SK-N-SH (cell line): ENCODE data around the gene IZUMO1.

ENCODE experiments used
- CTCF ChIP-seq: fragments of 200-600 bp; sonication (generic); IDR thresholded peaks from 2 replicates; pipeline ENCODE4 v1.6.1; 2017; ENCODE audit warnings: antibody characterized with exemption, mild to moderate bottlenecking, moderate library complexity
- PBX3 ChIP-seq: IDR thresholded peaks from 2 replicates; pipeline ENCODE4; 2012
- SMC3 ChIP-seq: IDR thresholded peaks from 2 replicates; pipeline ENCODE4 v1.6.1; 2012; ENCODE audit warnings: low read depth, low read length, improper control_type of control experiment
- TAF1 ChIP-seq: IDR thresholded peaks from 2 replicates; pipeline ENCODE4 v1.6.1; 2012; ENCODE audit warnings: low read depth, mild to moderate bottlenecking, low read length, moderate library complexity, borderline replicate concordance
- YY1 ChIP-seq: IDR thresholded peaks from 2 replicates; pipeline ENCODE4 v1.4.0; 2012; ENCODE audit warnings: low read depth, mild to moderate bottlenecking

- TF ChIP-seq CTCF (no peak), SMC3 (no peak), YY1 (no peak), PBX3 (no peak), TAF1 (no peak)
These were observed 30.4 kb upstream of the IZUMO1 start for GRCh38 chr19:48777139-48777538.
